HG02623 (cell line): ENCODE results near the gene GSTA1.
"Not testable (repeated sequence)": the region's sequence is repeated elsewhere in the genome, so short reads cannot be mapped to it uniquely, and the experiment has no call there.

ENCODE experiments used
- ATAC-seq: cut with Tn5 transposase; IDR thresholded peaks from one replicate; pipeline ENCODE4 v1.9.1; 2021; ENCODE audit warnings: moderate library complexity; ENCODE audit not compliant: unreplicated experiment

Gene GSTA1

GRCh38 chr6:52759085-52759484, 44.5 kb downstream of the GSTA1 start:
- no peak for ATAC-seq

- not testable (repeated sequence) for ATAC-seq
These were observed 45.8 kb downstream of the GSTA1 start for GRCh38 chr6:52757651-52758338.

GRCh38 chr6:52754443-52754842, 49.2 kb downstream of the GSTA1 start:
- no peak for ATAC-seq

- not testable (repeated sequence) for ATAC-seq
These were observed 50.5 kb downstream of the GSTA1 start for GRCh38 chr6:52753137-52753536.

GRCh38 chr6:52752310-52752709, 51.3 kb downstream of the GSTA1 start:
- no peak for ATAC-seq

DNA sequence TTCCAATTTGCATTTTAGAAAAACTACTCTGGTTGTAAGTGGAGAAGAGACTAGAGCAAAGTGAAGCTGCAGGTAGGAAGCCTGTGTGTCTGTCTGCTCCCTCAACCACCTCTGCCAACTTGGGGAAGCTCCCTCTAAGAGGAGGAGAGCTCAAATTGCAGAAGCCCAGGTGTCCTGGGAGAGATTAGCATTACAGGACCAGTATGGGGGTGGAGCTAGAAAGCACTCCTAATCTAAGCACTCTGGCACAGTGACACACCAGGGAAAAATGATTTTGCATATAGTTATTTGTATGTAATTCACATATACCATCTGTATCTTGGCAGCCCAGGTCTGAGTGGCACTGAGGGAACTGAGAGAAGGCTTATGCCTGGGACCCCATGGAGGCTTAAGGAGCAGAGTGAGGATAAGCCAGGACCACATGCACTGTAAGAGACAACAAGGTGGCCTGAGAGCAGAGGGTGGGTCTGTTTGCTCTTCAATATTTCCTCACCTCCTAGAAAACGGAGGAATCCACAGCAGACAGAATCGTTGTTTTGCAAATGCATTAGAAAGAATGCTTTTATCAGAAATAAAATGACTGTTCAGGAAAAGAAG, 54.0 kb downstream of the GSTA1 start:
- ATAC-seq, result no peak

DNA sequence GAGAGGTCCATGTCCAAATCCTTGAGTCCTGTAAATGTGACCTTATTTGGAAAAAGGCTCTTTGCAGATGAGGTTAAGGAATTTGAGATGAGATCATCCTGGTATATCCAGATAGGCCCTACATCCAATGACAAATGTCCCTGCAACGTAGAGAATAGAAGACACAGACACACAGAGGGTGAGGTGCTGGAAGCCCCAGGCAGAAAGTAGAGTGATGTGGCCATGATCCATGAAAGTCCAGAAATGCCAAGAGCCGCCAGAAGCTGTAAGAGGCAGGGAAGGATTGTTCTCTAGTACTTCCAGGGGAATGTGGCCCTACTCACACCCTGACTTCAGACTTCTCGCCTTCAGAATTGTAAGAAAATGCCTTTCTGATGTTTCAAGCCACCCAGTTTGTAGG, 56.3 kb downstream of the GSTA1 start:
- not testable (repeated sequence) for ATAC-seq

DNA sequence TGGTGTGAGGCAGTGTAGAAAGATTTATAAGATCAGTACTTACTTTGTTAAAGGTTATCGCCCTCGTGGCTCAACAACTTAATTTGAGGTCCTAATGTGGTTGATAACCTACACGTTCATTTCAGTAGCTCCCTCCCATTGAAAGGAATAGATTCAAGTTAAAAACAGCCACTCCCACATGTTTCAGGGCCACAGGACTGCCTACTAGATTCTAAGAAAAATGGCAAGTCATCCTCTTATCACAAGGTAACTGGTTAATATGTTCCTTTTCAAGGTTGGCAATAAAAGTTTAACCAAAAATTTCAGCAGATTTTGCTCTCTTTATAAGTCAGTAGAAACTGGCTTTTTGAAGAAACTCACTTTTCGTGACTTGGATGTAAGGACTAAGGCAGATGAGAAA, 57.4 kb downstream of the GSTA1 start:
- ATAC-seq, result no peak

- ATAC-seq, result no peak
These were observed 57.8 kb downstream of the GSTA1 start for GRCh38 chr6:52745764-52746201.

- no peak for ATAC-seq
These were observed 61.7 kb downstream of the GSTA1 start for GRCh38 chr6:52741872-52742271.
